ENCODE results near the gene ZC3H13.

GRCh38 chr13:45930177-45930576 lies 122.4 kb downstream of the ZC3H13 start:
- no peak for TF ChIP-seq CTCF (IDR thresholded peaks at IDR 0.05)
- TF ChIP-seq EP300 (IDR thresholded peaks at IDR 0.05) = no peak
- TF ChIP-seq POLR2A (IDR thresholded peaks at IDR 0.05) = no peak
